ENCODE data around the gene NLGN4X. TPM values are rescaled to one million over a fixed set of nuclear protein-coding genes. Genes with fewer than 3 reads are reported as not detected.
A peak's percentile ranks its signal among the peaks of the same experiment; 100 is the strongest.

NLGN4X gene
- total and polyA plus RNA-seq, 9 donors, result 14.7 to 52.8 (median 45.2) TPM

GRCh38 chrX:6225911-6226595 is 2.6 kb downstream of the NLGN4X start:
- Histone ChIP-seq H3K27me3 (no peaks in the 10 kb centered on the region), H3K9me3 (no peaks in the 10 kb centered on the region), H3K36me3 (no peaks in the 10 kb centered on the region), H3K27ac (peak overlapping the region; percentile 39 to 57), H3K4me3 (peak overlapping the region; percentile 40), H3K4me1 (ENCODE audit: insufficient read depth) (no peaks in the 10 kb centered on the region)
- intact Hi-C loops (cut with DNase I), result no loop called here
- DNase-seq, result peak; percentile 22 to 56 (median 33)
- no peak for TF ChIP-seq EP300 (IDR thresholded peaks at IDR 0.05)
- TF ChIP-seq POLR2A (IDR thresholded peaks at IDR 0.05), result no peak
- no peak for TF ChIP-seq CTCF (IDR thresholded peaks at IDR 0.05)
- 0 to 1% (median 1%) methylated on average over 42 to 46 of the region's 46 CpGs for WGBS, 3 donors

GRCh38 chrX:6225288-6225910 is 3.3 kb downstream of the NLGN4X start:
- Histone ChIP-seq H3K4me1 (ENCODE audit: insufficient read depth) (no peaks in the 10 kb centered on the region), H3K27me3 (no peaks in the 10 kb centered on the region), H3K36me3 (no peaks in the 10 kb centered on the region), H3K4me3 (peak overlapping the region; percentile 40), H3K9me3 (no peaks in the 10 kb centered on the region), H3K27ac (no peak overlapping the region)
- DNase-seq, result peak in 1 of 5 donors; percentile 9
- 2 to 3% (median 3%) methylated on average over 17 of the region's 17 CpGs for WGBS, 3 donors
- TF ChIP-seq CTCF (IDR thresholded peaks at IDR 0.05) (no peak), POLR2A (IDR thresholded peaks at IDR 0.05) (no peak), EP300 (IDR thresholded peaks at IDR 0.05) (no peak)
- intact Hi-C loops (cut with DNase I), result no loop called here

GRCh38 chrX:6223516-6223915 is 5.2 kb downstream of the NLGN4X start:
- DNase-seq, result no peak
- no peaks in the 10 kb centered on the region for H3K36me3 ChIP-seq
- no peaks in the 10 kb centered on the region for H3K9me3 ChIP-seq
- intact Hi-C loops (cut with DNase I), result no loop called here
- no peak overlapping the region for H3K4me3 ChIP-seq
- no peaks in the 10 kb centered on the region for H3K27me3 ChIP-seq
- TF ChIP-seq CTCF (IDR thresholded peaks at IDR 0.05) (no peak), POLR2A (IDR thresholded peaks at IDR 0.05) (no peak), EP300 (IDR thresholded peaks at IDR 0.05) (no peak)
- WGBS, 3 donors, result 50 to 55% (median 51%) methylated on average over 3 of the region's 3 CpGs
- no peak overlapping the region for H3K27ac ChIP-seq
- no peaks in the 10 kb centered on the region for H3K4me1 ChIP-seq (ENCODE audit: insufficient read depth)

GRCh38 chrX:6210230-6210629 is 18.4 kb downstream of the NLGN4X start:
- WGBS, 3 donors, result 81 to 91% (median 89%) methylated on average over 8 of the region's 8 CpGs
- Histone ChIP-seq H3K36me3 (no peaks in the 10 kb centered on the region), H3K9me3 (no peaks in the 10 kb centered on the region), H3K4me3 (no peak overlapping the region), H3K27me3 (no peaks in the 10 kb centered on the region), H3K27ac (no peak overlapping the region), H3K4me1 (ENCODE audit: insufficient read depth) (no peaks in the 10 kb centered on the region)
- no peak for DNase-seq
- intact Hi-C loops (cut with DNase I), result no loop called here
- TF ChIP-seq POLR2A (IDR thresholded peaks at IDR 0.05) (no peak), CTCF (IDR thresholded peaks at IDR 0.05) (no peak), EP300 (IDR thresholded peaks at IDR 0.05) (no peak)
